GM21390 (cell line): Measurements from ENCODE around the gene FRMD1.

Experiments
- ATAC-seq: cut with Tn5 transposase; IDR thresholded peaks from one replicate; pipeline ENCODE4 v1.9.1; 2021; ENCODE audit not compliant: unreplicated experiment

Gene FRMD1

DNA sequence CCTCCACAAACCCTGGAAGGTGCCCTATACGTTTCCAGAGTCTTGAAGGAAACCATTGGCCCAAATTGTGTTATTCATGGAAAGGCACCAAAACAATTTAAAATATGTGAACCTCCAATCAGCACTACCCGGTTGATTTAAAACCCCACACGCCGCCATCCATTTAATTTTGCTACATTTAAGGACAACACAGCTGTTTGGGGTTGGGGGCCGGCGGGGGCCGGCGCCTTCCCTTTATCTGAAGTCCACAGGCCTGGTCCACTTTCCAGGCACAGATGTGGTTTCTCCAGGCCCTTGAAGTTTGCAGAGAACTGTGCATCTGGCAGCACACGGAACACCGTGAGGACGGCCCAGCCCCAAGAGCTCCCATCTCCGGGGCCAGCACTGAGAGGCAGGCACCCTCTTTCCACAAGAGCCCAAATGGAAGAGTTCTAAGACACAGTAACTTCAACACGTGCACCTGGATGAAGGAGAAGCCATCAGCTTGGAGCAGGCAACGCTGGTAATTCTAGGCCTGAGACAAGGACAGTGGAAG, 16.8 kb upstream of the FRMD1 start:
- no peak for ATAC-seq

DNA sequence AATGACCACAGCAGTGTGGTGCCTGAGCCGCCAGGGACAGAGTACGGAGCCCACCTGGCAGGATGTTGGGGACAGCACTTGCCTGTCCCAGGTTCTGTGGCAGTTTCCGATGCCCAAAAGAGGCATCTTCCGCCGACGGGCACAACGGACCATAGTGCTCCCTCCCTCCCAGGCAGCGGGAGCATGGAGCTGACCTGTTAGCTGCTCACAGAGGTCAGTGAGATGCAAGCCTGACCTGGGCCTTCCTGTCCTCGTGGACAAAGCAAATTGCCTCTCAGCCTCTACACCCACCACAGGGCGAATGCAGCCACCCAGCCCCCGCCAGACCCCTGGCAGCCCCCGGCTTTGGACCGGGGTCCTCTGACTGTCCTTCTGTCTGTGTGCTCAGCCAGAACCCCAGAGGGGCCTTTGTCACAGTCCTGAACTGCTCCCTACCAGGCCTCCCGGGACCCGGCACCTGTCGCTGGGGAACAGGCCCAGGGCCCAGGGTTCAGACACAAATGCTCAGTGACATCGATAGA, 16.2 kb upstream of the FRMD1 start:
- no peak for ATAC-seq

DNA sequence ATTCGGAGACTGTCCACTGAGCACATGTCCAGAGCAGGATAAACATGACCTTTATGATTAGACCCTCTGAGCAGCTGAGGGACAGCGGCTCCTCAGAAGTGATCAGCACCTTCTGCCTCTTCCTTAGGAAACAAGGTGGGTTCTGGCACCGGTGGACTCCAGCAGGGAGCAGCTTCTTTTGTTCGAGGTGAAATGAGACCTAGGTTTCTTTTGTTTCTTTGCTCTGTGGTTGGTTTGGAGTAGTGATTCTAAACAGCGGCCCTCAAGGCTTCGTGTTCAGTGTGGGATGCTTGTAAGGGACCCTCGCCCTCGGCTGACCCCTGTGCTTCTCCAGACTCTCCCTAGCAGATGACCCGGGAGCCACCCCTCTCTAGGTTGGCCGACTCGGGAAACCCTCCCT, 14.6 kb upstream of the FRMD1 start:
- ATAC-seq: no peak

DNA sequence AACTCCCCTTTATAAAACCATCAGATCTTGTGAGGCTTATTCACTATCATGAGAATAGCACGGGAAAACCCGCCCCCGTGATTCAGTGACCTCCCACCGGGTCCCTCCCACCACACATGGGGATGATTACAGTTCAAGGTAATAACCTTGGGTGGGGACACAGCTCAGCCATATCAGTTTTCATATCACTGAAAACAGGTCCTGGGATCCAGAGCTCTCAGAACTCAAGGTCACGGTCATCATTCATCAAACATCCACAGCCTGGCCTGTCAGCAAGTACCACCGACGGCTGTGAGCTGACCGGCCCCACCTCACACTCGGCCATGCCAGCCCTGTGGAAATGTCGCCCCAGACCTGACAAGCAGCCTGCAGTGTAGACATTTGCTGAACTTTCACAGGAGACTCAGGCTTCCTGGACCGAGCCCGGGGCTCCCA, 14.1 kb upstream of the FRMD1 start:
- ATAC-seq: no peak

DNA sequence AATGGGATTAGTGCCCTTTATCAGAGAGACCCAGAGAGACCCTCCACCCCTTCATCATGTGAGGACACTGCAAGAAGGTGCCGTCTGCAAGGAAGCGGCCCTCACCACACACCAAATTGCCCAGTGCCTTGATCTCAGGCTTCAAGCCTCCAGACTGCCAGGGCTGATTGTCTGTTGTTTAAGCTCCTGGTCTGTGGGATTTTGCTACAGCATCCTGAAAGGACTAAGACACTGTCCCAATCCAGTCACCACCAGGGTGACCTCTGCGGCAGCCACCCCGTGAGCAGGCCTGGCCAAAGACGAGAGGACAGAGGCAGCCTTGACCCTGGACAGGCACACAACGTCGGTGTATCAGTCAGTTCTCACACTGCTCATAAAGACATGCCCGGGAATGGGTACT, 13.5 kb upstream of the FRMD1 start:
- ATAC-seq: no peak

DNA sequence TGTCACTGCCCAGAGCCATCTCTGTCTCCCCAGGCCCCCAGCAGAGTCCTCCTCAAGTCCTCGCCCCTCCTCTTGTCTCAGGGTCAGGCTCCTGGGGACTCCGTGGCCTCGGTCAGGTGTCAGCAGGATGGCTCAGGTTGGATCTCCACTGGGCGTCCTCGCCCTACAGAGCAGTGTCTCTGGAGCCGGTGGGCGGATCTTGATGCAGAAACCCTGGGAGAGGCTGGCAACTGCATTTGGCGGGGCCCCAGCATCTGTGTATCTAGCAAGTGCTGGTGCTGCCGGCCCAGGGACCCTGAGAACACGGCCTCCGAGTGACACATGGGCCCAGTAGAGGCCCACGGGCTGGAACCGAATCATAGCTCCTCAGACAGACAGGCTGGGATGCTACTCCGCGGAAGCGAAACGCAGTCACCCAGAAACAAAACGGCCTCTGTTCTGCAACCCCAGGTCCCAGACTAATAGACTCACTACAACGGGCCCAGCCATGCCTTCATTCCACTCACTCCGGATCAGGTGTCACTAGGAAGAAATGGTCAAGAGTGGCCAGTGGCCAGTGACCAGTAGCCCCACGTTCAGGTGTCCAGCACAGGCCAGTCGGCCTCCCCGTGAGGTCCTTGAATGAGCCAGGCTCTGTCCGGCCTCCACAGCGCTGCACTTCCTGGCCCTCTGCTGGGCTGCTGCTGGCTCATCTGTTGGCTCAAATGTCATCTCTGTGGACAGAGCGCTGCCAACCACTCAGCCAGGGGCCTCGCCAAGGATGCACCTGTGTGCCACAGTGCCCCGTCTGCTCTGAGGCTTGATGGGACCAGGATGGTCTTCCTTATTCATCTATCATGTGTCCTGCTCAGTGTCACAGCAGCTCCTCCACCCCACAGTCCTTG, 12.6 kb upstream of the FRMD1 start:
- no peak for ATAC-seq

DNA sequence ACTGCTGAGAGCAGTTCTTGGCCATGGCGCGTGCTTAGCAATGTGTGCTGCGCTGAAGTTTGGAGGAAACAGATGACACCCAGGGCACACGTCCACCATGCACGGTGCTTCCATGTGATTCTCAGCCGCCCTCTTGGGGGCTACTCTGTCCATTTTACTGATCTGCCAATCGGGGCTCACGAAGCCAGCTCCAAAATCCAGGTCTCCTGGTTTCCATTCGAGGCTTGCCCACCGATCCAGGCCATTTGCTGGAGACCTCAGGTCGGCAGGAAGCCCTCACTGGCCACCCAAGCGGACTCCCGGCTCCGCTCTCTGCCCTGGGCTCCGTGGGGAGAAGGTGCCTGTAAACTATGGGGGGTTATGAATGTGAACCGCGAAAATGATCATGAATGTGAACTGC, 11.7 kb upstream of the FRMD1 start:
- ATAC-seq: no peak

DNA sequence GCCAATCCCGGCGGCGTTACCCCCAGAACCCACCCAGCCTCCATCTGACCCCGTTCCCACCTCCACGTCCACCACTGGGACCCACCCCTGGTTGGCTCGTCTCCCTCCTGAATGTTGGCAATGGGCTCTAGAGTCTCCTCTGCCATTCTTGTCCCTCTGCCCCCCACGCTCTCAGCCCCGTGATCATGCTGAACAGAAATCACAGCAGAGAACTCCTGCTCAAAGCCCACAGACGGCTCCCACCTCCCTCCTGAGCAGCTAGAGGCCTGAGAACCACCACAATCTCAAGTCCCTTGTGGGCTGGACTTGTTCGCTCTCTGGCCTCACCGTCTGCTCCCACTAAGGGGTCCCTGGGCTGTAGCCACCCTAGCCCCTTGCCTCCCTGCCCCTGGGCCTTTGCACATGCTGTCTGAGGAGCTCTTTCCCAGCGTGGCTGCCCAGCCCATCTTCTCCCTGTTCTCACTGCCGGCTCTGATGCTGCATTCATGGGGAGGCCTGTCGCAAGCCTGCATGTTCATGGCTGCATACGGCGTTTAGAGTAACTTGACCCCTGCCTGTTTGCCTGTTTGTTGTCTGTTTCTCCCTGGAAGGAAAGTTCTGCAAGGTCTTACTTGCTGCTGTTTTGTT, 11.2 kb upstream of the FRMD1 start:
- no peak for ATAC-seq

DNA sequence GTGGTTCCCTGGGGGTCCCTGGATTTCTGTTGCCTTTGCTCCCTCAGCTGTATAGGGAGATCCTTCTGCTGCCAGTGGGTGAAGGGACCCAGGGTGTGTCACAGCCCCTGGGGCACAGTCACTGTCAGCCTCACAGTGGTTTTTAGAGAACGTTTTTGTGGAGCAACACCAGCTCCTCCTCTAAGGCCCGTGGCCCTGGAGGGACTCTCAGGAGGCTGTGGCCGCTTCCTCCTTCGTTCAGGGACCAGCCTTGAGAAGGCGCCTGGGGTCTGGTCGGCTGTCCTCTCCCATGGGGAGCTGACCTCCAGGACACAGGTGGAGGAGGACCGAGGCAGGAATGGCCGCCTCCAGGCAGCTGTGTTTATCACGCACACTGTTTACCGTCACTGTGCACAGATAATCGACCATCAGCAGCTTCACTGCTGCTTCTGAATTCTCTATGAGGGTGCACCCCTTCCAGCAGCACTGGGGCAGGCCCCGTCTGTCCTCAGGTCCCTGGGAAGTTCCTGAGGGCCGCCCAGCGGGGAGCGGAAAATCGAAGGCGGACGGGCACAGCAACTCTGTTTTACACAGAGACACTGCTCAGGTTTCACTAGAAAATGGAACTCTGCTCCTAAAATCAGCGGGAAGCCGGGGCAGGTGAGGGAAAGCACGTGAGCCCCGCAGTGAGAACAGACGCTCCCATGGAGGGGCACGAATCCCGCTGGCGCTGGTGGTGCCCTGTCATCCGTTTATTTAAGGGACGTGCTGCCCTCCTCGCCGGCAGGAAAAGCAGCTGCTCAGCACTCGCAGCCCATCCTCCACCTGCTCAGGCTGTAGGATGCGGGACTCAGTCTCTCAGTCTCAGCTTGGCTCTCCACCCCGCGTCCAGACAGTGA, 10.4 kb upstream of the FRMD1 start:
- ATAC-seq: no peak

DNA sequence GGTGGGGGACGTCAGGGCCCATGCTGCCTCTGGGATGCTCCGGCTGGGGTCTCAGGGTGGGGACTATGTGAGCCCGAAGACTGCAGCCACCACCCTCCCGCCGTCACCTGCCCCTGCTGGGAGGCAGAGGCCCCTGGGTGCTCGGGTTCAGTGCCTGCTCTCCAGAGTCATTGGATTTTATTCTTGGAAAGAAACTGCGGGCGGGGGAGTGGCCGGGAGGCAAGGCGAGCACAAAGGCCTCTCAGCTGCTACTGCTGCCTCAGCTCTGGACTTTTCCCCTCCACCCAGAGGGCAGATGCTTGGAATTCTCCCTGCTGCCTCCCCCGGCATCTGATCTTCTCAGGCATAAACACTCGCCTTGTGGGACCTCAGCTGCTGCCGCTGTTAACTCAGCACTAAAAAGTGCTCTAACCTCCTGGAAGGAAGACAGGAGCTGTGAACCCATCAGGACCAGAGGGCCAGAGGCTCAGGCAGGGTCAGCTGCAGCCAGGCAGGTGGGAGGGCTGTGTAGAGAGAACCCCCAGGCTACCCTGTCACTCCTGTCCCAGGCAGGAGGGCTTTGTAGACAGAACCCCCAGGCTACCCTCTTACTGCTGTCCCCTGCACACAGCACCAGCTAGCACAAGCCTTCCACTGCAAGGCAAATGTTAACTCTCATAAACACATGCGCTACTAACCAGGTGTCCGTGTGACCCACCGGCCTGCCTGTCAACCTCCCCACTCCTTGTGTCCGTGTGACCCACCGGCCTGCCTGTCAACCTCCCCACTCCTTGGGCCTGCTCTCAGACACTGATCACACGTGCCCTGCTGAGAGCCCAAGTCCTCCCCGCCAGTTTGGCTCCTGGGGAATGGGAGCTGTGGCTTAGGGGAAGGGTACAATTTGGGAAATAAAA, 9.4 kb upstream of the FRMD1 start:
- ATAC-seq: no peak

DNA sequence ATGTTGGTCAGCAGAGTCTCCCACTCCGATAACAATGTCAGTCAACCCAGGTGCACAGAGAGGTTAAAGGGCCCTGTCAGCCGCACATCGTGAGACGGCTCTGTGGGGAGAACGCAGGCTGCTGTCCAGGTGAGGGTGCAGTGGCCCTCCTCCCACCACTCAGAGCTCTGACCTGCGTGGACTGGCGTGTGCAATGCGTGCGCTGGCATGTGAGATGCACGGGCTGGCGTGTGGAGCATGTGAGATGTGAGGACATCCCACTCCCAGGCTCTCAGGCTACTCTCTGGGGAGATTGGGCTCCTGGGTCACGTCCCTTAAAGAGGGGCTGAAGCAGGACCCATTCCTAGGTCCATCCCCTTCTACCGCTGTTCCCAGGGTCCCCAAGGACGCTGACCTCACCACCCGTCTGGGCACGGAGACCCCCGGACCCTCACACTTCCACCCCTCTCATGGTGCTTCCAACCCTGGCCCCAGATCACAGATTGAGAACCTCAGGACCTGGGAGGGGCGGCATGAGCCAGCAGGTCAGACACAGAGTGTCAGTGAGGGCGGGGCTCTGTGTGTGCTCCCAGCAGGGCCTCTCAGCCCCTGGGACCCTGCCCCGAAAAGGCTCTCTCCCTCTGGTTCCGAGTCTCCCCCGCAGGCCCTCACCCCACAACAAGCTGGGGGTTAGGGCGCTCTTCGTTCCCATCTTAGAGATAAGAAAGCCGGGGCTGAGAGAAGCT, 8.6 kb upstream of the FRMD1 start:
- no peak for ATAC-seq

DNA sequence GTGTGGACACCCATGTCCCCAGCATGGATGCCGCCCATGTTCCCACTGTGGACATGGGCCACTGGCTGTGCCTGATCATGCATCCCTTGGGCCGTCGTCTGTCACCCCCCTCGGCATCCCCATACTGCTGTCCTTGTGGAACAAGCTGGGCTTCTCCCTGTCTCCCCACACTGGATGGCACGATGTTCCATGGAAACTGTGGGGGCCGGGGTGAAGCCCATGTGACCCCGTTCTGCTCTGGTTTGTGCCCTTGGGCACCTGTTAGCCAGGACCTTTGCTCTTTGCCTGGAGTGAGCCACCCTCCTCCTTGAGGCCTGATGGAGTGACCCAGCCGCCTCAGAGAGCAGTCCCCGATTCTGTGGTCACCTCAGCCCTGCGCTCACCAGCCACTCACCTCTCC, 7.6 kb upstream of the FRMD1 start:
- ATAC-seq: no peak

DNA sequence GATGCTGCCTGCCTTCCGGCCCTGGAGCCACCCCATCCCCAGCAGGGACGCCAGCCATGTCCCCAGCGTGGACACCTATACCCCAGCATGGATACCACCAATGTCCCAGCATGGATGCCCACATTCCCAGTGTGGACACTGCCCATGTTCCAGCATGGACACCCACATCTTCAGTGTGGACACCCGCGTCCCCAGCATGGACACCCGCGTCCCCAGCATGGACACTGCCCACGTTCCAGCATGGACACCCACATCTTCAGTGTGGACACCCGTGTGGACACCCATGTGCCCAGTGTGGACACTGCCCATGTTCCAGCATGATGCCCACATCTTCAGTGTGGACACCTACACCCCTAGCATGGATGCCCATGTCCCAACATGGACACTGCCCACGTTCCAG, 7.1 kb upstream of the FRMD1 start:
- no peak for ATAC-seq

DNA sequence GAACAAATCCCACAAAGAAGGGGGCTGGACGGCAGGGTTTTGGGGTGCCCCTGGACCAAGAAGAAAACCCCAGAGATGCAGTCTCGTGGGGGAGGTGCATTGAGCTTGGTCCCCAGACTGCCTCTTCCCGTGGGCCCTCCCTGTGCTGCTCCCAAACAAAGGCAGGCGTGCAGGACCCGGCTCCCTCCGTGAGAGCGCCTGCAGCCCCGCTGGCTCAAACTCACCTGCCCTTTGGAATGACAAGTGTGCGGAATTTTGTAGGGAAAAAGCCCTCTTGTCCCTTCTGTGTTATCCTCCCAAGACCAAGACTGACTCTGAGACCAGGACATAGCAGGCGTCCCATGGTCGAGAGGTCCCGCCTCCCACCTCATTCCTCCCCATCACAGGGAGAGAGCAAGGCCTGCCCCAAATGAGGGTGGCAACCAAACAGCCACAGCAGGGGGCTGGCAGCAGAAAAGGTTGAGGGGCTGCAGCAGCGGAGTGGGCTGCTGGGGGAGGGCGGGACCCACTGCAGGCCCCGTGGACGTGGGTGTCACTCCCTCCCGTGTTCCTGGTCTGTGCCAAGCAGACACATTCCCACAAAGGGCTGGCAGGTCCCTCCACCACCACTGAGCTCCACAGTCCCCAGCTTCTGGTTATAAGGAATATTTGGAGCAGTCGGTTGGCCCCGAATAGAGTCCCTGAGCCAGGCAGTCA, 5.6 kb upstream of the FRMD1 start:
- no peak for ATAC-seq

DNA sequence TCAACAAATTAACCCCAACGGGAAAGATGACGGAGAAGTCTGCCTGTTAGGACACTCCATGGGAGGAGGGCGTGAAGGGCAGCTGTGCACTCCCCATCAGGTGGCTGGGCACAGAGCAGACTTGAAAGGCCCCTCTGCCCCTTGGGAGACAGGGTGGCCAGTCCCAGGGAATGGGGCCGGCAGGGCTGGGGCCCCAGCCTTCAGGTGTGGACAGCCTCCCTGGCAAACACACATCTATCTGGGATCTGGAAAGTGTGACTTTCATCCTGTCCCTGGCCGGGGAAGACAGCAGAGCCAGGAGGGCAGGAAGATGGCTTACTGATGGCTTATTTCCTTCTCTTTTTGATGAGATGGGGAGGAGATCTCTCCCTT, 4.5 kb upstream of the FRMD1 start:
- ATAC-seq: no peak

DNA sequence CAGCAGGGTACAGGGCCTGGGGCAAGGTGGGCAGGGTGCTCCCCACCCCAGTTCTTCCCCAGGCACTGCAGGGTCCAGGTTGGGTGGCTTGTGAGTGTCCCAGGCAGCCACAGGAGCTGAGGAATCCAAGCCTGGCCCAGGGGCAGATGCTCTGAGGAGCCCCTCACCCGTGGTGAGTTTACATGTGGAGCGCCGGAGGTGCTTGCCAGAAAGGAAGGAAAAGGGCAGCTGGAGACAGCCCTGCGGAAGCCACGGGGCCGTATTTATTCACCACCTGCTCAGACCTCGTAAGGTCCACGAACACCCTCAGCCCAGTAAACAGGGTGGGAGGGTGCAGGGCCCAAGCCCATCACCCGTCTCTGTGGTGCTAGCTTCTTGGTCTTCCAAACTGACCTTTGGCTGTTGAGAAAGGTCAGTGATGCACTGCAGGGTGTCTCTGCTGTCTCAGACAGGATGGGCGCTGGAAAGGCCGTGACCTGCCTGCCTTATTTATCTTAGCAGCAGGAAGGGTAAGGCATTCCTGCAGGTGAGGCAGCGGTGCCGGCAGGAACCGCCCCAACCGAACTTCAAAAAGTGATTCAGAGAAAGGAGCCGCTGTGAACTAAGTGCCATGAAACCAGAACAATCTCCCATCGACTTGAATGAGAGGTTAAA, 4.0 kb upstream of the FRMD1 start:
- ATAC-seq: no peak

DNA sequence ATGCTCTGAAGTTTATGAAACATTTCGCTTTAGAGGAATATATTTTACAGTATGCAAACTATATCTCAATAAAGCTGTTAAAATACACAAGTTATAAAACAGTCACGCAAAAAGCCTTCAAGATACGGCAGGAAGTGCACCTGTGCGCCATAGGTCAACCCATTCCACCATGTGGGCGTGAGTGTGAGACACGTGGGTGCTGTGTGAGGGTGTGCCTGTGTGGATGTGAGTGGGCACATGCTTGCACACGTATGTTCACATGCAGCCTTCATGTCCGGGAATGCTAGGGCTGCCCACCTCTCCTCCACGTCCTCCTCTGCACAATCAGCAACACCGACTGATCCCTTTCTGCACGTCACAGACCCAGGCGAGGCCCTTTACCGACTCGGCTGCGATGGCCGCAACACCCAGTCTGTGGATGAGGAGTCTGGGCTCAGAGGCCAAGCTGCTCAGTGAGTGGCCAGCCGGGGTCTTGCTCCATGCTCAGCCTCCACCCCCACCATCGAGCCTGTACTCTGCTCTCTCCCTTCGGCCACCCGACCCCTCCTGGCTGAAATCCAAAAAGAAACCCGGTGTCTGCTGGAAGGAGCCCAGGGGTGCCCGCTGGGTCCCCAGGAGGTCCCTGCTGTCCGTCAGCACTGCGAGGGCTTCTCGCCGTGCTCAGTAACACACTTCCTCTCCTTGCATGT, 3.0 kb upstream of the FRMD1 start:
- ATAC-seq: no peak
